Fibroblast of lung (primary cell): ENCODE results near the gene SYMPK.
A peak's percentile ranks its signal among the peaks of the same experiment; 100 is the strongest.

Experiments used
- EZH2 ChIP-seq: IDR thresholded peaks from 2 replicates; pipeline ENCODE4 v1.5.1; 2012; ENCODE audit warnings: low read length, control low read depth, mild to moderate bottlenecking; ENCODE audit errors: missing control alignments
- TF ChIP-seq, protein P1 (sequence below), 2 donors: IDR thresholded peaks in 1 of 2; conservative IDR thresholded peaks in 1 of 2; 1 replicate in 1 of 2; 2 replicates in 1 of 2; pipeline ENCODE4 v1.5.1; 2011 to 2012; ENCODE audit warnings: low read length in 2 of 2, control low read depth in 1 of 2, inconsistent platforms in 1 of 2, low read depth in 1 of 2, mild to moderate bottlenecking in 1 of 2

DNA sequence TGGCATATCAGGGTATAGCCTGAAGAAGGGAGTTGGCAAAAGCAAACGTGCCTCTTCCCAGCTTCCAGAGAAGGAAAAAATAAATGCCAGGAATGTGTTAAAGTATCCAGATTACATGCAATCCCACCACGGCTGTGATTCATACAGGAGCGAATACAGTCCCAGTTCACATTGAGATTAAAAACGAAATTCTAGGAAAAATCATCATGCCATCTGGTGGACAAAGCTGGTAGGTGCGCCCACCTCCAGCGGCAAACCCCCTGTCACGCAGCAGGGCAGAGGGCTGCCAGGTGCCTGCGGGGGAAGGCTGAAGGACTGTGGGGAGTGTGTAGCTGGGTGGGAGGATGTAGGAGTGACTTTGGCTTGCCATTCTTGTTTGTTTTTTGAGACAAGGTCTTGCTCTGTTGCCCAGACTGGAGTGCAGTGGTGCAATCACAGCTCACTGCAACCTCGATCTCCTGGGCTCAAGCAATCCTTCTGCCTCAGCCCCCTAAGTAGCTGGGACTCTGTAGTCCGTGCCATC is 63.9 kb downstream of the SYMPK start:
- TF ChIP-seq, protein P1, sequence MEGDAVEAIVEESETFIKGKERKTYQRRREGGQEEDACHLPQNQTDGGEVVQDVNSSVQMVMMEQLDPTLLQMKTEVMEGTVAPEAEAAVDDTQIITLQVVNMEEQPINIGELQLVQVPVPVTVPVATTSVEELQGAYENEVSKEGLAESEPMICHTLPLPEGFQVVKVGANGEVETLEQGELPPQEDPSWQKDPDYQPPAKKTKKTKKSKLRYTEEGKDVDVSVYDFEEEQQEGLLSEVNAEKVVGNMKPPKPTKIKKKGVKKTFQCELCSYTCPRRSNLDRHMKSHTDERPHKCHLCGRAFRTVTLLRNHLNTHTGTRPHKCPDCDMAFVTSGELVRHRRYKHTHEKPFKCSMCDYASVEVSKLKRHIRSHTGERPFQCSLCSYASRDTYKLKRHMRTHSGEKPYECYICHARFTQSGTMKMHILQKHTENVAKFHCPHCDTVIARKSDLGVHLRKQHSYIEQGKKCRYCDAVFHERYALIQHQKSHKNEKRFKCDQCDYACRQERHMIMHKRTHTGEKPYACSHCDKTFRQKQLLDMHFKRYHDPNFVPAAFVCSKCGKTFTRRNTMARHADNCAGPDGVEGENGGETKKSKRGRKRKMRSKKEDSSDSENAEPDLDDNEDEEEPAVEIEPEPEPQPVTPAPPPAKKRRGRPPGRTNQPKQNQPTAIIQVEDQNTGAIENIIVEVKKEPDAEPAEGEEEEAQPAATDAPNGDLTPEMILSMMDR (conservative IDR thresholded peaks at IDR 0.05 in 1 of 2, IDR thresholded peaks at IDR 0.05 in 1 of 2; ENCODE audit: low read depth in 1 of 2, low read length in 2 of 2) = peak; percentile 67 to 85
- no peak for TF ChIP-seq EZH2
